Psoas muscle (tissue), 8 donors: ENCODE data around the gene RIN3. TPM values are rescaled to one million over a fixed set of nuclear protein-coding genes. Genes with fewer than 3 reads are reported as not detected.

ENCODE experiments used
- ATAC-seq, 4 donors: fragments of 200-7000 bp; cut with Tn5 transposase; one replicate each; pipeline ENCODE4 v1.9.1; 2020; ENCODE audit warnings: moderate library complexity in 3 of 4, mild to moderate bottlenecking in 2 of 4
- DNase-seq, 2 donors: peaks; one replicate each; pipeline ENCODE4 v3.0.0-alpha.2; 2020
- H3K27ac ChIP-seq: fragments of 200-600 bp; one replicate; pipeline ENCODE4 v1.8.0; 2022
- H3K27me3 ChIP-seq, 3 donors: fragments of 200-600 bp in 1 of 3; one replicate each; pipeline versions ENCODE4 v1.6.1 to v1.8.0; 2013 to 2022; ENCODE audit warnings: low read length in 2 of 3, mild to moderate bottlenecking in 2 of 3, moderate library complexity in 1 of 3; ENCODE audit not compliant: insufficient read depth in 3 of 3
- H3K36me3 ChIP-seq, 2 donors: fragments of 200-600 bp in 1 of 2; one replicate each; pipeline versions ENCODE4 v1.6.1 to v1.8.0; 2013 to 2022; ENCODE audit warnings: low read depth in 1 of 2, mild to moderate bottlenecking in 1 of 2, moderate library complexity in 1 of 2; ENCODE audit not compliant: insufficient read depth in 1 of 2
- H3K4me1 ChIP-seq: fragments of 200-600 bp; one replicate; pipeline ENCODE4 v1.8.0; 2022
- H3K4me3 ChIP-seq: fragments of 200-600 bp; one replicate; pipeline ENCODE4 v1.8.0; 2022; ENCODE audit warnings: mild to moderate bottlenecking
- H3K9me3 ChIP-seq: fragments of 200-600 bp; one replicate; pipeline ENCODE4 v1.8.0; 2022
- WGBS, 3 donors: extraction: QIAGEN DNeasy Blood & Tissue Kit; methylation state at CpG; one replicate each; pipeline versions ENCODE4 v1.1.6 to v1.1.7; 2013; 5-methylcytosine and 5-hydroxymethylcytosine counted together
- intact Hi-C, 2 donors: fragments of 100-400 bp; cut with DNase I; formaldehyde crosslinking; loops; one replicate each; pipeline versions ENCODE4 v1.11.0 to v1.14.2; 2022
- polyA plus RNA-seq, 3 donors: library from polyadenylated mRNA; stranded (reverse); fragments of 200-250 nt; gene quantifications; one replicate each; pipeline ENCODE4 v1.2.3, GENCODE V29; 2013
- total RNA-seq, 4 donors: library from RNA; stranded (reverse); fragmentation: NEBNext Ultra II Directional in 2 of 4; extraction: Animal tissue kit (Norgen Biotek cat#: 25700) in 2 of 4; gene quantifications; one replicate each; pipeline versions ENCODE4 v1.2.1 to v1.2.4, GENCODE V29; 2021 to 2023
- TF ChIP-seq, protein P1 (sequence below): fragments of 200-600 bp; IDR thresholded peaks from one replicate; pipeline ENCODE4 v1.8.0; 2022; ENCODE audit warnings: antibody characterized with exemption
- donor health status: healthy with polysubstance abuse.
- donor health status: DM: no; HTN: no; CAD: no; lungs with moderate emphysema.
- donor health status: Bipolar disorder and iron deficiency.
- donor health status: healthy.
- donor health status: DM: yes; HTN: yes; CAD: no.
- donor health status: DM: no; HTN: no; CAD: no.
- donor health status: DM: no; HTN: no; CAD: no.
- donor health status: DM: yes; HTN: yes; CAD: no.

RIN3 gene
- total and polyA plus RNA-seq, 7 donors: 1.2 to 8.7 (median 3.8) TPM

DNA sequence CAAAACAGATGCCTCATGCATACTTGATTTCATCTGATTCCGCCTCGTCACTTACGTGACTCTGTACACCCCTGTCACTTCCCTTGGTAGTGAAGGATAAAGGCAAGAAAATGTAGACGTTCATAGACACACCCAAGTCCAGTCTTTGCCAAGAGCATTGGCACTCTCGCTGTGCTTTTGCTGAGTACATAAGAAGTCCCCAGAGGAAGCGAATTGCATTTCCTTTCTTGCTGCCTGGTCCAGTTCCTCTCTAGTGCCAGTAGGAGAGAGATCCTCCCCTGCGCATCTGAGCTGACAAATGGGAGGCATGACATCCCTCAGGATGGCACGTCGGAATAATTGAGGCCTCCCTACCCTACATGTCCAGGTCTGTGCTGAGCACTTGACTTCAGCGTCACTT, 21.3 kb upstream of the RIN3 start:
- intact Hi-C loops: no loop called here
- Histone ChIP-seq H3K4me3 (no peak overlapping the region), H3K27ac (no peak overlapping the region), H3K4me1 (no peaks in the 10 kb centered on the region), H3K36me3 (no peaks in the 10 kb centered on the region), H3K27me3 (peaks cover 0 to 2% (median 0%) of the 10 kb centered on the region in 3 donors), H3K9me3 (no peaks in the 10 kb centered on the region)
- TF ChIP-seq, protein P1, sequence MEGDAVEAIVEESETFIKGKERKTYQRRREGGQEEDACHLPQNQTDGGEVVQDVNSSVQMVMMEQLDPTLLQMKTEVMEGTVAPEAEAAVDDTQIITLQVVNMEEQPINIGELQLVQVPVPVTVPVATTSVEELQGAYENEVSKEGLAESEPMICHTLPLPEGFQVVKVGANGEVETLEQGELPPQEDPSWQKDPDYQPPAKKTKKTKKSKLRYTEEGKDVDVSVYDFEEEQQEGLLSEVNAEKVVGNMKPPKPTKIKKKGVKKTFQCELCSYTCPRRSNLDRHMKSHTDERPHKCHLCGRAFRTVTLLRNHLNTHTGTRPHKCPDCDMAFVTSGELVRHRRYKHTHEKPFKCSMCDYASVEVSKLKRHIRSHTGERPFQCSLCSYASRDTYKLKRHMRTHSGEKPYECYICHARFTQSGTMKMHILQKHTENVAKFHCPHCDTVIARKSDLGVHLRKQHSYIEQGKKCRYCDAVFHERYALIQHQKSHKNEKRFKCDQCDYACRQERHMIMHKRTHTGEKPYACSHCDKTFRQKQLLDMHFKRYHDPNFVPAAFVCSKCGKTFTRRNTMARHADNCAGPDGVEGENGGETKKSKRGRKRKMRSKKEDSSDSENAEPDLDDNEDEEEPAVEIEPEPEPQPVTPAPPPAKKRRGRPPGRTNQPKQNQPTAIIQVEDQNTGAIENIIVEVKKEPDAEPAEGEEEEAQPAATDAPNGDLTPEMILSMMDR: no peak
- no peak for DNase-seq
- ATAC-seq: peak in 2 of 4 donors; percentile 32 to 37
- 69 to 75% (median 70%) methylated on average over 10 of the region's 10 CpGs for WGBS, 3 donors

DNA sequence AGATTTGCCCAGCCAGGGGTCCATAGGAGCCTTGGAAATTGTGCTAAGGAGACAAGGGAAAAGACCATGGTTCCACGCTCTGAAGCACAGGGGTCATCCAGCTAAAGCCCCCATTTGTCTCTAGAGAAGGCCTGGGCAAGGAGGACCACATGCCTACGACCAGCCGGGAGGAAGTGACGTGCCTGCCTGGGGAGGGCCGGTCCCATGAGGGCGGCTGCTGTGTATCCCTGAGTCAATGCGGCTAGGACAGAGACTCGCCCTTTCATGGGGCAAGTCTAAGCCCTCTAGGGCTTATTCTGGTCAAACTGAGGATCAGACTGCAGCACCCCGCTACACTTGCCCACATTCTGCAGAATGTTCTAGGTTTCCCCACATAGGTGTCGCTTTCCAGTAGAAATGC, 20.6 kb upstream of the RIN3 start:
- Histone ChIP-seq H3K4me3 (no peak overlapping the region), H3K9me3 (no peaks in the 10 kb centered on the region), H3K36me3 (no peaks in the 10 kb centered on the region), H3K27ac (no peak overlapping the region), H3K4me1 (no peaks in the 10 kb centered on the region), H3K27me3 (peaks cover 0 to 2% (median 0%) of the 10 kb centered on the region in 3 donors)
- TF ChIP-seq, protein P1: no peak
- DNase-seq: no peak
- ATAC-seq: no peak
- WGBS, 3 donors: 93 to 100% (median 94%) methylated on average over 10 of the region's 10 CpGs
- intact Hi-C loops: no loop called here

DNA sequence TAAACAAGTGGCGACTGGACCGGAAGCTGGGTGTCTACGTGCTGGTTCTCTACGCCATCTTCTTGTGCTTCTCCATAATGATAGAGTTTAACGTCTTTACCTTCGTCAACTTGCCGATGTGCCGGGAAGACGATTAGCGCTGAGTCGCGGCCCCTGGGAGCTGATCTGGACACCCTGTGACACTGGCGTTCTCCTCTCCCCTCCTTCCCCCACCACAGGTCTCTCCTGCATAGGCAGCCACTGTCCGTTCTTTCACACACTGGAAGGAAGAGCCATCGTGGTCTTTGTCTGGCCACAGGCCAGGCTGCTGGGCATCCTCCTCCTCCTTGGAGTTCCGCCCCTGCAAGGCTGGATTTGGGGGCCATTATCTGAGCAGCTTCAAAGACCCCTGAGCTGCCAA, 20.1 kb upstream of the RIN3 start:
- Histone ChIP-seq H3K4me1 (no peaks in the 10 kb centered on the region), H3K27ac (no peak overlapping the region), H3K4me3 (no peak overlapping the region), H3K27me3 (peaks cover 0 to 2% (median 0%) of the 10 kb centered on the region in 3 donors), H3K9me3 (no peaks in the 10 kb centered on the region), H3K36me3 (no peaks in the 10 kb centered on the region)
- intact Hi-C loops: no loop called here
- WGBS, 3 donors: 90 to 91% (median 91%) methylated on average over 16 of the region's 16 CpGs
- DNase-seq: no peak
- ATAC-seq: no peak
- TF ChIP-seq, protein P1: no peak

DNA sequence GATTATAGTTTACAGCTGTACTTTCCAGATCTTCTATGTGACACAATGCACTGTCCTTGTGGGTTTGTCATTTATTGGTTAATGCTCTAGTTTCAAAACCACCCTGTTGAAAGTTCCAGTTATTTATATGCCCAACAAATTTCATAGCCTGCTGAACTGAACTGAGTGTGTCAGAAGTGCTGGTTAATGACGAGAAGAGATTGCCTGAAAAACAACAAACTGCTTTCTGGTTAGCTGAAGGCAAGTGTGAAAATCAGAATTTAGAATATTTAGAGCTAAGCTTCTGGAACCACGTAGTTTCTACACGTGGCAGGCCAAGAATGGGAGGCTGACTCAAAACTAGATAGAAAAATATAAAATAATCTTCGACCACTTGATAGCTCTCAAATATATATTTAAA, 19.1 kb upstream of the RIN3 start:
- intact Hi-C loops: no loop called here
- ATAC-seq (no peak), DNase-seq (no peak)
- 62 to 82% (median 64%) methylated on average over 4 of the region's 4 CpGs for WGBS, 3 donors
- Histone ChIP-seq H3K27me3 (no peaks in the 10 kb centered on the region), H3K9me3 (no peaks in the 10 kb centered on the region), H3K4me1 (no peaks in the 10 kb centered on the region), H3K27ac (no peak overlapping the region), H3K36me3 (no peaks in the 10 kb centered on the region), H3K4me3 (no peak overlapping the region)
- TF ChIP-seq, protein P1: no peak

DNA sequence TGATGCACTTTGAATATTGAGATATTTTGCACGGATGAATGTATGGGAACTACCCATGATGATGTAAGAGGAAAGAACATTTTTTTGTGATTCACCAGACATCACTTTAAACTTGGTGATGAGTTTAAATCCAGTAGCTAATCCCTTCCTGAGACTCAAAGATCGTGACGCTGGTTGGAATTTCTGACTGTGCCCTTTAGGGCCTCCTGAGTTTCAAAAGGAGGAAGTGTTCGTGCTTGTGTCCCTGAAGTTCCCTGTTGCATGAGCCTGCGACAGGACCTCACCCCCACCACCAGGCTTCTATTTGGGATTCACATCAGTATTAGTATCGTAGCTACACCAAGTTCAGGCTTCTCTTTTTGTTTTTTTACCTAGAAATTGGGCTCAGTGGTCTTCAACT, 18.6 kb upstream of the RIN3 start:
- Histone ChIP-seq H3K27ac (no peak overlapping the region), H3K27me3 (no peaks in the 10 kb centered on the region), H3K4me1 (no peaks in the 10 kb centered on the region), H3K9me3 (no peaks in the 10 kb centered on the region), H3K4me3 (no peak overlapping the region), H3K36me3 (no peaks in the 10 kb centered on the region)
- intact Hi-C loops: no loop called here
- no peak for ATAC-seq
- 69 to 76% (median 74%) methylated on average over 6 of the region's 6 CpGs for whole genome bisulfite sequencing, 3 donors
- TF ChIP-seq, protein P1: no peak
- DNase-seq: no peak
